ENCODE data around the gene GVQW3. TPM values are rescaled to one million over a fixed set of nuclear protein-coding genes. Genes with fewer than 3 reads are reported as not detected.
A peak's percentile ranks its signal among the peaks of the same experiment; 100 is the strongest.

The GVQW3 gene
- total RNA-seq, 1 donor from 2014 or later: 3.9 TPM

- Mint-ChIP-seq H3K27ac (ENCODE audit: unreplicated experiment) (no peak overlapping the region), H3K4me1 (ENCODE audit: low read depth) (peaks cover 25% of the 10 kb centered on the region), H3K36me3 (ENCODE audit: low read depth) (no peaks in the 10 kb centered on the region), H3K27me3 (ENCODE audit: low read depth) (no peaks in the 10 kb centered on the region), H3K4me3 (ENCODE audit: unreplicated experiment) (no peak overlapping the region), H3K9me3 (ENCODE audit: low read depth) (no peaks in the 10 kb centered on the region)
- no peak for DNase-seq (ENCODE audit: low spot score)
- TF ChIP-seq, protein P1, sequence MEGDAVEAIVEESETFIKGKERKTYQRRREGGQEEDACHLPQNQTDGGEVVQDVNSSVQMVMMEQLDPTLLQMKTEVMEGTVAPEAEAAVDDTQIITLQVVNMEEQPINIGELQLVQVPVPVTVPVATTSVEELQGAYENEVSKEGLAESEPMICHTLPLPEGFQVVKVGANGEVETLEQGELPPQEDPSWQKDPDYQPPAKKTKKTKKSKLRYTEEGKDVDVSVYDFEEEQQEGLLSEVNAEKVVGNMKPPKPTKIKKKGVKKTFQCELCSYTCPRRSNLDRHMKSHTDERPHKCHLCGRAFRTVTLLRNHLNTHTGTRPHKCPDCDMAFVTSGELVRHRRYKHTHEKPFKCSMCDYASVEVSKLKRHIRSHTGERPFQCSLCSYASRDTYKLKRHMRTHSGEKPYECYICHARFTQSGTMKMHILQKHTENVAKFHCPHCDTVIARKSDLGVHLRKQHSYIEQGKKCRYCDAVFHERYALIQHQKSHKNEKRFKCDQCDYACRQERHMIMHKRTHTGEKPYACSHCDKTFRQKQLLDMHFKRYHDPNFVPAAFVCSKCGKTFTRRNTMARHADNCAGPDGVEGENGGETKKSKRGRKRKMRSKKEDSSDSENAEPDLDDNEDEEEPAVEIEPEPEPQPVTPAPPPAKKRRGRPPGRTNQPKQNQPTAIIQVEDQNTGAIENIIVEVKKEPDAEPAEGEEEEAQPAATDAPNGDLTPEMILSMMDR (IDR thresholded peaks at IDR 0.05): no peak
These were observed 12.6 kb upstream of the GVQW3 start for GRCh38 chr11:76368490-76368889.

DNA sequence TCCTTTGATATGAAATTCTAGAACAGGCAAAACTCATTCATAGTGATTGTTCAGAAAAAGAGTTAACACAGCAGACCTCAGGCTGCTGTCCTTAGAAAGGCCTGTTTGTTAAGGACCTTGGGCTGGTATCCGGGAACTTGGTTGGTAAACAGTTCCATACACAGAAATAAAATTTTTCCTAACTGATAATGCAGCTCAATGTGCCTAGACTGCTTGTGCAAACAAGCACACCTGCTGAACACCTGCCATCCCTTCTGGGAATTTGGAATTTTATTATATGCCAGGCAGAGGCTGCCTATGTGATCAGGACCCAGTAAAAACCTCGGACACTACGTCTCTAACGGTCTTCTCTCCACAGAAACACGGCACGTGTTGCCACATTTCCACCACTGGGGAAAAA lies 11.7 kb upstream of the GVQW3 start:
- Mint-ChIP-seq H3K27ac (ENCODE audit: unreplicated experiment) (no peak overlapping the region), H3K9me3 (ENCODE audit: low read depth) (no peaks in the 10 kb centered on the region), H3K4me1 (ENCODE audit: low read depth) (peaks cover 30% of the 10 kb centered on the region), H3K27me3 (ENCODE audit: low read depth) (no peaks in the 10 kb centered on the region), H3K4me3 (ENCODE audit: unreplicated experiment) (no peak overlapping the region), H3K36me3 (ENCODE audit: low read depth) (no peaks in the 10 kb centered on the region)
- TF ChIP-seq, protein P1 (IDR thresholded peaks at IDR 0.05): no peak
- DNase-seq (ENCODE audit: low spot score): no peak

- Mint-ChIP-seq H3K4me1 (ENCODE audit: low read depth) (peaks cover 36% of the 10 kb centered on the region), H3K36me3 (ENCODE audit: low read depth) (no peaks in the 10 kb centered on the region), H3K4me3 (ENCODE audit: unreplicated experiment) (no peak overlapping the region), H3K9me3 (ENCODE audit: low read depth) (no peaks in the 10 kb centered on the region), H3K27ac (ENCODE audit: unreplicated experiment) (peak overlapping the region; percentile 76), H3K27me3 (ENCODE audit: low read depth) (no peaks in the 10 kb centered on the region)
- TF ChIP-seq, protein P1 (IDR thresholded peaks at IDR 0.05): no peak
- no peak for DNase-seq (ENCODE audit: low spot score)
These were observed 10.0 kb upstream of the GVQW3 start for GRCh38 chr11:76371170-76371569.

GRCh38 chr11:76376746-76377558 lies 4.2 kb upstream of the GVQW3 start:
- TF ChIP-seq, protein P1 (IDR thresholded peaks at IDR 0.05): no peak
- Mint-ChIP-seq H3K9me3 (ENCODE audit: low read depth) (no peaks in the 10 kb centered on the region), H3K36me3 (ENCODE audit: low read depth) (no peaks in the 10 kb centered on the region), H3K4me1 (ENCODE audit: low read depth) (peaks cover 35% of the 10 kb centered on the region), H3K27ac (ENCODE audit: unreplicated experiment) (peak overlapping the region; percentile 25), H3K4me3 (ENCODE audit: unreplicated experiment) (no peak overlapping the region), H3K27me3 (ENCODE audit: low read depth) (no peaks in the 10 kb centered on the region)
- no peak for DNase-seq (ENCODE audit: low spot score)

DNA sequence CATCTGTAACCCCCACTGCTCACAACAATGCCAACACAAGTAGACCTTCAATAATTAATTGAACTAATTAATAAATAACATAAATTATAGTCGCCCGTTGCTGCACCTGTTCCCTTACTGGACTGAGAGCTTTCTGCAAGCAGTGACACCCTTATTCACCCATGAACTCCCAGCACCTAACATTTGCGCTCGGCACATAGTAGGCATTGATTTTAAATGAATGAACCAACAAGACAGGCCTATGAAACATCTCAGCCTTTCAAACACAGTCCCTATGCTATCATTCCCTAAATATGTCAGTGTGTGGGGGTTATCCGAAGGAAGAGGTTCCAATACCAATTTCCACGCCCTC lies 1.3 kb upstream of the GVQW3 start:
- H3K4me3 Mint-ChIP-seq (ENCODE audit: unreplicated experiment): peak overlapping the region; percentile 91
- no peak for DNase-seq (ENCODE audit: low spot score)
- peak overlapping the region; percentile 85 for H3K27ac Mint-ChIP-seq (ENCODE audit: unreplicated experiment)
- TF ChIP-seq, protein P1 (IDR thresholded peaks at IDR 0.05): no peak
- H3K27me3 Mint-ChIP-seq (ENCODE audit: low read depth): no peaks in the 10 kb centered on the region
- no peaks in the 10 kb centered on the region for H3K9me3 Mint-ChIP-seq (ENCODE audit: low read depth)
- peaks cover 33% of the 10 kb centered on the region for H3K4me1 Mint-ChIP-seq (ENCODE audit: low read depth)
- peaks cover 1% of the 10 kb centered on the region for H3K36me3 Mint-ChIP-seq (ENCODE audit: low read depth)
